Measurements from ENCODE around the gene C19orf25. TPM values are rescaled to one million over a fixed set of nuclear protein-coding genes. Genes with fewer than 3 reads are reported as not detected.

C19orf25 gene
- total and polyA plus RNA-seq, 2 of the 13 experiments (the other 11 are each of a cell fraction or from before 2014, with no cell fraction given) = 14.2 to 32.4 TPM

DNA sequence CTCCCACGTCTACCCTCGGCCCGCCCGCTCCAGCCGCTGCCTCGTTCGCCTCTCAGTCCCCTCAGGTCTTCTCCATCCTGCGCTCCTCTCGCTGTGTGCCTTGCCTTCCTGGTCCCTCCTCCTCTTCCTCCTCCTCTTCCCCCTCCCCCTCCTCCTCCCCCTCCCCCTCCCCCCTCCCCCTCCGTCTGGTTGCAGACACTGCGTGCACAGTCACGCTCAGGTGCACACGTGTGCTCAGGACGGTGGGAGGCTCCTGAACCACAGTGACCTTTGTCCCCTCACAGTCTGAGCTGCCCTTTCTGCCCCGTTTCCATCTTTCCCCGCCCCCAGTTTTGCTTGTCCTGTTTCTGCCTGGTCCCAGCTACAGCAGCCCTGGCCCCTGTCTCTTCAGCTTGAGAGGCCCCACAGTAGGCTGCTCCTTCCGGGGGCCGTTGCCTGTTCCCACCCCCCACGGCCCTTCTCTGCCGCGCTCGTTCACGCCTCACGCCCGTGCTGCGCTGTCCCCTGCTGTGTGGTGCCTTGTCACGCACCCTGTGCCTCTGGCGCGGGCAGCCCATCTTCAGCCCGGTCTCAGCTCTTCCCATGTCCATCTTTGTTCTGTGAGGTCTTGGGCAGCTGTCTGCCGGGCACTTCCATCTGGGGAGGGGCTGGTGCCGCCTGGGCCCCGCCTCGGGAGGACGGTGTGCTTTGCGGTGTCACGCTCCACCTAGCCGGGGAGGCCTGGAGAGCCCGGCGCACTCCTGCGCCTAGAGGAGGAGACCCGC is 54.6 kb downstream of the C19orf25 start (continued):
- TF ChIP-seq SRSF4 (IDR thresholded peaks at IDR 0.05; ENCODE audit: low read depth, low read length, poor library complexity, severe bottlenecking) = no peak
- no peak for TF ChIP-seq CC2D1A (CRISPR knock-in tag; IDR thresholded peaks at IDR 0.05)
- peak; percentile 85 for TF ChIP-seq SALL1 (CRISPR knock-in tag; IDR thresholded peaks at IDR 0.05)
- peak; percentile 54; the same call in 1 of the 2 replicates for TF ChIP-seq ZNF747 (CRISPR knock-in tag; IDR thresholded peaks at IDR 0.05; ENCODE audit: borderline replicate concordance)
- TF ChIP-seq ELF4 (CRISPR knock-in tag; IDR thresholded peaks at IDR 0.05; ENCODE audit: borderline replicate concordance) = no peak
- TF ChIP-seq, protein P1, sequence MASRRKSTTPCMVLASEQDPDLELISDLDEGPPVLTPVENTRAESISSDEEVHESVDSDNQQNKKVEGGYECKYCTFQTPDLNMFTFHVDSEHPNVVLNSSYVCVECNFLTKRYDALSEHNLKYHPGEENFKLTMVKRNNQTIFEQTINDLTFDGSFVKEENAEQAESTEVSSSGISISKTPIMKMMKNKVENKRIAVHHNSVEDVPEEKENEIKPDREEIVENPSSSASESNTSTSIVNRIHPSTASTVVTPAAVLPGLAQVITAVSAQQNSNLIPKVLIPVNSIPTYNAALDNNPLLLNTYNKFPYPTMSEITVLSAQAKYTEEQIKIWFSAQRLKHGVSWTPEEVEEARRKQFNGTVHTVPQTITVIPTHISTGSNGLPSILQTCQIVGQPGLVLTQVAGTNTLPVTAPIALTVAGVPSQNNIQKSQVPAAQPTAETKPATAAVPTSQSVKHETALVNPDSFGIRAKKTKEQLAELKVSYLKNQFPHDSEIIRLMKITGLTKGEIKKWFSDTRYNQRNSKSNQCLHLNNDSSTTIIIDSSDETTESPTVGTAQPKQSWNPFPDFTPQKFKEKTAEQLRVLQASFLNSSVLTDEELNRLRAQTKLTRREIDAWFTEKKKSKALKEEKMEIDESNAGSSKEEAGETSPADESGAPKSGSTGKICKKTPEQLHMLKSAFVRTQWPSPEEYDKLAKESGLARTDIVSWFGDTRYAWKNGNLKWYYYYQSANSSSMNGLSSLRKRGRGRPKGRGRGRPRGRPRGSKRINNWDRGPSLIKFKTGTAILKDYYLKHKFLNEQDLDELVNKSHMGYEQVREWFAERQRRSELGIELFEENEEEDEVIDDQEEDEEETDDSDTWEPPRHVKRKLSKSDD (CRISPR knock-in tag; IDR thresholded peaks at IDR 0.05; ENCODE audit: low read depth) = no peak
- peak; percentile 51 for TF ChIP-seq DPF2 (CRISPR knock-in tag; IDR thresholded peaks at IDR 0.05; ENCODE audit: borderline replicate concordance, low read depth)
- no peak for TF ChIP-seq ZNF30 (CRISPR knock-in tag; IDR thresholded peaks at IDR 0.05)
- TF ChIP-seq, protein P2, sequence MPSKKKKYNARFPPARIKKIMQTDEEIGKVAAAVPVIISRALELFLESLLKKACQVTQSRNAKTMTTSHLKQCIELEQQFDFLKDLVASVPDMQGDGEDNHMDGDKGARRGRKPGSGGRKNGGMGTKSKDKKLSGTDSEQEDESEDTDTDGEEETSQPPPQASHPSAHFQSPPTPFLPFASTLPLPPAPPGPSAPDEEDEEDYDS (CRISPR knock-in tag; IDR thresholded peaks at IDR 0.05) = peak; percentile 26; the same call in 1 of the 2 replicates
- TF ChIP-seq, protein P3, sequence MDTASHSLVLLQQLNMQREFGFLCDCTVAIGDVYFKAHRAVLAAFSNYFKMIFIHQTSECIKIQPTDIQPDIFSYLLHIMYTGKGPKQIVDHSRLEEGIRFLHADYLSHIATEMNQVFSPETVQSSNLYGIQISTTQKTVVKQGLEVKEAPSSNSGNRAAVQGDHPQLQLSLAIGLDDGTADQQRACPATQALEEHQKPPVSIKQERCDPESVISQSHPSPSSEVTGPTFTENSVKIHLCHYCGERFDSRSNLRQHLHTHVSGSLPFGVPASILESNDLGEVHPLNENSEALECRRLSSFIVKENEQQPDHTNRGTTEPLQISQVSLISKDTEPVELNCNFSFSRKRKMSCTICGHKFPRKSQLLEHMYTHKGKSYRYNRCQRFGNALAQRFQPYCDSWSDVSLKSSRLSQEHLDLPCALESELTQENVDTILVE (CRISPR knock-in tag; IDR thresholded peaks at IDR 0.05) = no peak
- no peak for TF ChIP-seq ADNP (CRISPR knock-in tag; IDR thresholded peaks at IDR 0.05)
- no peak; the same call in 1 of the 2 replicates for TF ChIP-seq ZNF460 (CRISPR knock-in tag; IDR thresholded peaks at IDR 0.05; ENCODE audit: borderline replicate concordance)
- TF ChIP-seq ZKSCAN8 (CRISPR knock-in tag; IDR thresholded peaks at IDR 0.05; ENCODE audit: borderline replicate concordance) = no peak
- TF ChIP-seq PRPF4 (IDR thresholded peaks at IDR 0.05; ENCODE audit: low read depth, low read length, poor library complexity, severe bottlenecking) = no peak
- TF ChIP-seq, protein P4, sequence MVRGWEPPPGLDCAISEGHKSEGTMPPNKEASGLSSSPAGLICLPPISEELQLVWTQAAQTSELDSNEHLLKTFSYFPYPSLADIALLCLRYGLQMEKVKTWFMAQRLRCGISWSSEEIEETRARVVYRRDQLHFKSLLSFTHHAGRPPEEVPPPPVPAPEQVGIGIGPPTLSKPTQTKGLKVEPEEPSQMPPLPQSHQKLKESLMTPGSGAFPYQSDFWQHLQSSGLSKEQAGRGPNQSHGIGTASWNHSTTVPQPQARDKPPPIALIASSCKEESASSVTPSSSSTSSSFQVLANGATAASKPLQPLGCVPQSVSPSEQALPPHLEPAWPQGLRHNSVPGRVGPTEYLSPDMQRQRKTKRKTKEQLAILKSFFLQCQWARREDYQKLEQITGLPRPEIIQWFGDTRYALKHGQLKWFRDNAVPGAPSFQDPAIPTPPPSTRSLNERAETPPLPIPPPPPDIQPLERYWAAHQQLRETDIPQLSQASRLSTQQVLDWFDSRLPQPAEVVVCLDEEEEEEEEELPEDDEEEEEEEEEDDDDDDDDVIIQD (CRISPR knock-in tag; IDR thresholded peaks at IDR 0.05; ENCODE audit: low read depth) = 0 out of 2 replicates have a peak, but pooled peaks have one; percentile 36
- TF ChIP-seq IKZF4 (CRISPR knock-in tag; IDR thresholded peaks at IDR 0.05; ENCODE audit: borderline replicate concordance, low read depth, not compliant biosample characterization) = peak; percentile 39
- no peak for TF ChIP-seq REXO4 (CRISPR knock-in tag; IDR thresholded peaks at IDR 0.05; ENCODE audit: borderline replicate concordance)
- TF ChIP-seq, protein P5, sequence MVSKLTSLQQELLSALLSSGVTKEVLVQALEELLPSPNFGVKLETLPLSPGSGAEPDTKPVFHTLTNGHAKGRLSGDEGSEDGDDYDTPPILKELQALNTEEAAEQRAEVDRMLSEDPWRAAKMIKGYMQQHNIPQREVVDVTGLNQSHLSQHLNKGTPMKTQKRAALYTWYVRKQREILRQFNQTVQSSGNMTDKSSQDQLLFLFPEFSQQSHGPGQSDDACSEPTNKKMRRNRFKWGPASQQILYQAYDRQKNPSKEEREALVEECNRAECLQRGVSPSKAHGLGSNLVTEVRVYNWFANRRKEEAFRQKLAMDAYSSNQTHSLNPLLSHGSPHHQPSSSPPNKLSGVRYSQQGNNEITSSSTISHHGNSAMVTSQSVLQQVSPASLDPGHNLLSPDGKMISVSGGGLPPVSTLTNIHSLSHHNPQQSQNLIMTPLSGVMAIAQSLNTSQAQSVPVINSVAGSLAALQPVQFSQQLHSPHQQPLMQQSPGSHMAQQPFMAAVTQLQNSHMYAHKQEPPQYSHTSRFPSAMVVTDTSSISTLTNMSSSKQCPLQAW (CRISPR knock-in tag; IDR thresholded peaks at IDR 0.05) = peak; percentile 77
